ENCODE results near the gene SCN11A.
"Not testable (repeated sequence)": the region's sequence is repeated elsewhere in the genome, so short reads cannot be mapped to it uniquely, and the experiment has no call there.

SCN11A gene

GRCh38 chr3:39065197-39065596, 13.5 kb upstream of the SCN11A start:
- DNase-seq (ENCODE audit: low read depth, low spot score) = peak; percentile 57

- DNase-seq (ENCODE audit: low read depth, low spot score) = no peak
Measured at GRCh38 chr3:39064646-39065045, 12.9 kb upstream of the SCN11A start.

- DNase-seq (ENCODE audit: low read depth, low spot score) = no peak
Measured at GRCh38 chr3:39063143-39063542, 11.4 kb upstream of the SCN11A start.

- DNase-seq (ENCODE audit: low read depth, low spot score) = no peak
Measured at GRCh38 chr3:39062180-39062579, 10.4 kb upstream of the SCN11A start.

GRCh38 chr3:39061228-39061627, 9.5 kb upstream of the SCN11A start:
- not testable (repeated sequence) for DNase-seq (ENCODE audit: low read depth, low spot score)

GRCh38 chr3:39056151-39056550, 4.4 kb upstream of the SCN11A start:
- DNase-seq (ENCODE audit: low read depth, low spot score) = no peak

GRCh38 chr3:39053696-39054095, 2.0 kb upstream of the SCN11A start:
- DNase-seq (ENCODE audit: low read depth, low spot score) = no peak

- no peak for DNase-seq (ENCODE audit: low read depth, low spot score)
Measured at GRCh38 chr3:39052583-39052982, 839 bp upstream of the SCN11A start.

GRCh38 chr3:39050029-39050428, 1.7 kb downstream of the SCN11A start:
- DNase-seq (ENCODE audit: low read depth, low spot score) = no peak

GRCh38 chr3:39038165-39038564, 13.6 kb downstream of the SCN11A start:
- DNase-seq (ENCODE audit: low read depth, low spot score) = no peak

- no peak for DNase-seq (ENCODE audit: low read depth, low spot score)
Measured at GRCh38 chr3:39029556-39029955, 22.2 kb downstream of the SCN11A start.

GRCh38 chr3:39028546-39028945, 23.2 kb downstream of the SCN11A start:
- no peak for DNase-seq (ENCODE audit: low read depth, low spot score)

GRCh38 chr3:39025222-39025970, 26.3 kb downstream of the SCN11A start:
- no peak for DNase-seq (ENCODE audit: low read depth, low spot score)

- DNase-seq (ENCODE audit: low read depth, low spot score) = no peak
Measured at GRCh38 chr3:39024497-39024896, 27.2 kb downstream of the SCN11A start.

- DNase-seq (ENCODE audit: low read depth, low spot score) = no peak
Measured at GRCh38 chr3:39022286-39022630, 29.5 kb downstream of the SCN11A start.

GRCh38 chr3:39021465-39022285, 30.1 kb downstream of the SCN11A start:
- peak; percentile 78 for DNase-seq (ENCODE audit: low read depth, low spot score)

- DNase-seq (ENCODE audit: low read depth, low spot score) = no peak
Measured at GRCh38 chr3:39021029-39021428, 30.7 kb downstream of the SCN11A start.

GRCh38 chr3:39019299-39019698, 32.4 kb downstream of the SCN11A start:
- no peak for DNase-seq (ENCODE audit: low read depth, low spot score)

- DNase-seq (ENCODE audit: low read depth, low spot score) = no peak
Measured at GRCh38 chr3:39015418-39015817, 36.3 kb downstream of the SCN11A start.

- no peak for DNase-seq (ENCODE audit: low read depth, low spot score)
Measured at GRCh38 chr3:39013921-39014509, 37.7 kb downstream of the SCN11A start.

- DNase-seq (ENCODE audit: low read depth, low spot score) = peak; percentile 54
Measured at GRCh38 chr3:39013289-39013688, 38.5 kb downstream of the SCN11A start.

GRCh38 chr3:39011191-39011736, 40.5 kb downstream of the SCN11A start:
- DNase-seq (ENCODE audit: low read depth, low spot score) = peak; percentile 57
